ENCODE data around the gene GRIN2A.

Gene GRIN2A

DNA sequence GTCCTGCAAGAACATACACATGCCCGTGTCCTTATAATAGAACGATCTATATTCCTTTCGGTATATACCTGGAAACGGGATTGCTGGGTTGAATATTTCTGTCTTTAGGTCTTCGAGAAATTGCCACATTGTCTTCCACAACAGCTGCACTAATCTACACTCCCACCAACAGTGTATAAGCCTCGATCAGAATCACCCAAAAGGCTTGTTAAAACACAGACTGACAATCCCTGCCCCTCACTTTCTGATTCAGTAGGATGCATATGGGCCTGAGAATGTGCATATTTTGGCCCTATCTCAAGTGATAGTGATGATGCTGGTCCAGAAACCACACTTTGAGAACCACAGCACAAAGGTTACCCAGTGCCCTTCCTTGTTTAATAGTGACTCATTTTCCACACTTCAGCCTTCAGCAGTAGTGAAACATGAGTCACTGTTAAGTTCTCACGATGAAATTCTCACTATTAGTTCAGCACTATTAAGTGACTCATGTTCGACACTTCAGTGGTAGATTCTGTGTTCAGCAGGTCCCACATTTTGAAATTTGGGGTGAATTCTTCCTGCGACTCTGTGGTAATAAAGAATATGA, 215.6 kb downstream of the GRIN2A start:
- Histone ChIP-seq H3K4me3 (ENCODE audit: control insufficient read depth in 1 of 7, extremely low read depth in 1 of 7, insufficient read depth in 4 of 7, low read depth in 2 of 7, low read length in 6 of 7) (no peak overlapping the region), H3K36me3 (ENCODE audit: control insufficient read depth in 4 of 4, insufficient read depth in 4 of 4, low read length in 3 of 4) (no peaks in the 10 kb centered on the region), H3K27me3 (replicated peaks in 2 of 5; ENCODE audit: control insufficient read depth in 4 of 5, insufficient read depth in 5 of 5, low read length in 4 of 5) (no peaks in the 10 kb centered on the region), H3K9me3 (ENCODE audit: control extremely low read depth in 1 of 5, control insufficient read depth in 4 of 5, insufficient read depth in 2 of 5, low read depth in 1 of 5, low read length in 4 of 5) (no peaks in the 10 kb centered on the region), H3K27ac (ENCODE audit: insufficient read depth in 1 of 2, low read depth in 1 of 2, low read length in 2 of 2, poor library complexity in 1 of 2, severe bottlenecking in 2 of 2) (no peak overlapping the region), H3K4me1 (ENCODE audit: control extremely low read depth in 1 of 4, control insufficient read depth in 4 of 4, insufficient read depth in 4 of 4, low read length in 3 of 4) (no peaks in the 10 kb centered on the region)
- ChIA-PET CTCF (no interaction called here), POLR2A (no interaction called here)
- 95% methylated on average over 4 of the region's 9 CpGs for WGBS (ENCODE audit: insufficient coverage)
- DNase-seq, result no peak

DNA sequence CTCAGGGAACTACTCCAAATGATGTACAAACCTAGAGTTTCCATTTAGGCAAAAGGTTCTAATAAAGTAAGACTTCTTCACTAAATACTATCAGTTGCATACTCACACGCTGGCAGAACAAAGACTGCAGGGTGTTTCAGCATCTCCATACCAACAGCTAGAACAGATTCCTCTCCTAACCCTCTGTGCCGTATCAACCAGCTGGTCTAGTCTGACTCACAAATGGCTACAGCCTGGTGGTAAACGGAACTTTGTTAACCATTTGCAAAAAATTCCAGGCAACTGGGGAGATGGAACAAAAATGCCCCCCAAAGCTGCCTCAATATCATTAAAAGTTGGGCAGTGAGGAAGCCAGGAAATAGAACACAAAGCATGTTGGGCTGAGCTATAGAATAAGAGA, 217.1 kb downstream of the GRIN2A start:
- Histone ChIP-seq H3K36me3 (ENCODE audit: control insufficient read depth in 4 of 4, insufficient read depth in 4 of 4, low read length in 3 of 4) (no peaks in the 10 kb centered on the region), H3K4me1 (ENCODE audit: control extremely low read depth in 1 of 4, control insufficient read depth in 4 of 4, insufficient read depth in 4 of 4, low read length in 3 of 4) (no peaks in the 10 kb centered on the region), H3K27ac (ENCODE audit: insufficient read depth in 1 of 2, low read depth in 1 of 2, low read length in 2 of 2, poor library complexity in 1 of 2, severe bottlenecking in 2 of 2) (no peak overlapping the region), H3K4me3 (ENCODE audit: control insufficient read depth in 1 of 7, extremely low read depth in 1 of 7, insufficient read depth in 4 of 7, low read depth in 2 of 7, low read length in 6 of 7) (no peak overlapping the region), H3K27me3 (replicated peaks in 2 of 5; ENCODE audit: control insufficient read depth in 4 of 5, insufficient read depth in 5 of 5, low read length in 4 of 5) (no peaks in the 10 kb centered on the region), H3K9me3 (ENCODE audit: control extremely low read depth in 1 of 5, control insufficient read depth in 4 of 5, insufficient read depth in 2 of 5, low read depth in 1 of 5, low read length in 4 of 5) (no peaks in the 10 kb centered on the region)
- DNase-seq, result no peak
- POLR2A ChIA-PET, result no interaction called here
- CTCF ChIA-PET, result no interaction called here
- WGBS (ENCODE audit: insufficient coverage), result 94% methylated on average over 2 of the region's 3 CpGs

GRCh38 chr16:9964426-9964825, 217.8 kb downstream of the GRIN2A start:
- WGBS (ENCODE audit: insufficient coverage), result 90% methylated on average over 3 of the region's 6 CpGs
- POLR2A ChIA-PET, result no interaction called here
- no peak for DNase-seq

DNA sequence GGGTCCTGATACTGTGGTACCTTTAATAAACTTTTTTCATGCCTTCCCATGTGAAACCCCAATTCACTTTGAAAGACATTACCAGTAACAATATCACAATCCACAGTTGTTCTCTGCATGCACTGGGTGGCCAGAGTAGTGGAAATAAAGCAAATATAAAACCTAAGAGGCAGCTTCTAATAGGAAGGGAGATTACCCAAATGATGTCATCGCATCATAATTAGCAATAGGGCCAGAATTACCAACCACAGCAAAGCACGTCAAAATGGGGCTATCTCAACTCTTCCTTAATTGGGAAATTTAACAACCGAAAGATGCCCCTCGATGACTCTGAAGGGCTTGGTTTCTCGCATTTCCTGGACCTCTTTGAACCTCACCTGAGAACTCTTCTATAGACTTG, 224.8 kb downstream of the GRIN2A start:
- Histone ChIP-seq H3K27ac (ENCODE audit: insufficient read depth in 1 of 2, low read depth in 1 of 2, low read length in 2 of 2, poor library complexity in 1 of 2, severe bottlenecking in 2 of 2) (no peak overlapping the region), H3K9me3 (ENCODE audit: control extremely low read depth in 1 of 5, control insufficient read depth in 4 of 5, insufficient read depth in 2 of 5, low read depth in 1 of 5, low read length in 4 of 5) (no peaks in the 10 kb centered on the region), H3K4me3 (ENCODE audit: control insufficient read depth in 1 of 7, extremely low read depth in 1 of 7, insufficient read depth in 4 of 7, low read depth in 2 of 7, low read length in 6 of 7) (no peak overlapping the region), H3K36me3 (ENCODE audit: control insufficient read depth in 4 of 4, insufficient read depth in 4 of 4, low read length in 3 of 4) (no peaks in the 10 kb centered on the region), H3K4me1 (ENCODE audit: control extremely low read depth in 1 of 4, control insufficient read depth in 4 of 4, insufficient read depth in 4 of 4, low read length in 3 of 4) (no peaks in the 10 kb centered on the region), H3K27me3 (replicated peaks in 2 of 5; ENCODE audit: control insufficient read depth in 4 of 5, insufficient read depth in 5 of 5, low read length in 4 of 5) (no peaks in the 10 kb centered on the region)
- WGBS (ENCODE audit: insufficient coverage), result 79% methylated on average over 5 of the region's 5 CpGs
- ChIA-PET POLR2A (no interaction called here), CTCF (no interaction called here)
- DNase-seq, result no peak

More at GRCh38 chr16:9964426-9964825, 217.8 kb downstream of the GRIN2A start:
- H3K4me3 ChIP-seq (ENCODE audit: control insufficient read depth in 1 of 7, extremely low read depth in 1 of 7, insufficient read depth in 4 of 7, low read depth in 2 of 7, low read length in 6 of 7), result no peak overlapping the region
- no peaks in the 10 kb centered on the region for H3K4me1 ChIP-seq (ENCODE audit: control extremely low read depth in 1 of 4, control insufficient read depth in 4 of 4, insufficient read depth in 4 of 4, low read length in 3 of 4)
- CTCF ChIA-PET, result no interaction called here
- H3K9me3 ChIP-seq (ENCODE audit: control extremely low read depth in 1 of 5, control insufficient read depth in 4 of 5, insufficient read depth in 2 of 5, low read depth in 1 of 5, low read length in 4 of 5), result no peaks in the 10 kb centered on the region
- no peak overlapping the region for H3K27ac ChIP-seq (ENCODE audit: insufficient read depth in 1 of 2, low read depth in 1 of 2, low read length in 2 of 2, poor library complexity in 1 of 2, severe bottlenecking in 2 of 2)
- H3K36me3 ChIP-seq (ENCODE audit: control insufficient read depth in 4 of 4, insufficient read depth in 4 of 4, low read length in 3 of 4), result no peaks in the 10 kb centered on the region
- H3K27me3 ChIP-seq (replicated peaks in 2 of 5; ENCODE audit: control insufficient read depth in 4 of 5, insufficient read depth in 5 of 5, low read length in 4 of 5), result no peaks in the 10 kb centered on the region

- ChIA-PET POLR2A (no interaction called here), CTCF (no interaction called here)
- Histone ChIP-seq H3K27ac (ENCODE audit: insufficient read depth in 1 of 2, low read depth in 1 of 2, low read length in 2 of 2, poor library complexity in 1 of 2, severe bottlenecking in 2 of 2) (no peak overlapping the region), H3K36me3 (ENCODE audit: control insufficient read depth in 4 of 4, insufficient read depth in 4 of 4, low read length in 3 of 4) (no peaks in the 10 kb centered on the region), H3K9me3 (ENCODE audit: control extremely low read depth in 1 of 5, control insufficient read depth in 4 of 5, insufficient read depth in 2 of 5, low read depth in 1 of 5, low read length in 4 of 5) (no peaks in the 10 kb centered on the region), H3K4me1 (ENCODE audit: control extremely low read depth in 1 of 4, control insufficient read depth in 4 of 4, insufficient read depth in 4 of 4, low read length in 3 of 4) (no peaks in the 10 kb centered on the region), H3K4me3 (ENCODE audit: control insufficient read depth in 1 of 7, extremely low read depth in 1 of 7, insufficient read depth in 4 of 7, low read depth in 2 of 7, low read length in 6 of 7) (no peak overlapping the region), H3K27me3 (replicated peaks in 2 of 5; ENCODE audit: control insufficient read depth in 4 of 5, insufficient read depth in 5 of 5, low read length in 4 of 5) (no peaks in the 10 kb centered on the region)
- no peak for DNase-seq
These were observed 225.2 kb downstream of the GRIN2A start for GRCh38 chr16:9957002-9957401.

GRCh38 chr16:9955677-9956076, 226.6 kb downstream of the GRIN2A start:
- Histone ChIP-seq H3K27me3 (replicated peaks in 2 of 5; ENCODE audit: control insufficient read depth in 4 of 5, insufficient read depth in 5 of 5, low read length in 4 of 5) (no peaks in the 10 kb centered on the region), H3K9me3 (ENCODE audit: control extremely low read depth in 1 of 5, control insufficient read depth in 4 of 5, insufficient read depth in 2 of 5, low read depth in 1 of 5, low read length in 4 of 5) (no peaks in the 10 kb centered on the region), H3K36me3 (ENCODE audit: control insufficient read depth in 4 of 4, insufficient read depth in 4 of 4, low read length in 3 of 4) (no peaks in the 10 kb centered on the region), H3K4me1 (ENCODE audit: control extremely low read depth in 1 of 4, control insufficient read depth in 4 of 4, insufficient read depth in 4 of 4, low read length in 3 of 4) (no peaks in the 10 kb centered on the region), H3K27ac (ENCODE audit: insufficient read depth in 1 of 2, low read depth in 1 of 2, low read length in 2 of 2, poor library complexity in 1 of 2, severe bottlenecking in 2 of 2) (no peak overlapping the region), H3K4me3 (ENCODE audit: control insufficient read depth in 1 of 7, extremely low read depth in 1 of 7, insufficient read depth in 4 of 7, low read depth in 2 of 7, low read length in 6 of 7) (no peak overlapping the region)
- POLR2A ChIA-PET, result no interaction called here
- no peak for DNase-seq
- 72% methylated on average over 3 of the region's 6 CpGs for WGBS (ENCODE audit: insufficient coverage)
- CTCF ChIA-PET, result no interaction called here

DNA sequence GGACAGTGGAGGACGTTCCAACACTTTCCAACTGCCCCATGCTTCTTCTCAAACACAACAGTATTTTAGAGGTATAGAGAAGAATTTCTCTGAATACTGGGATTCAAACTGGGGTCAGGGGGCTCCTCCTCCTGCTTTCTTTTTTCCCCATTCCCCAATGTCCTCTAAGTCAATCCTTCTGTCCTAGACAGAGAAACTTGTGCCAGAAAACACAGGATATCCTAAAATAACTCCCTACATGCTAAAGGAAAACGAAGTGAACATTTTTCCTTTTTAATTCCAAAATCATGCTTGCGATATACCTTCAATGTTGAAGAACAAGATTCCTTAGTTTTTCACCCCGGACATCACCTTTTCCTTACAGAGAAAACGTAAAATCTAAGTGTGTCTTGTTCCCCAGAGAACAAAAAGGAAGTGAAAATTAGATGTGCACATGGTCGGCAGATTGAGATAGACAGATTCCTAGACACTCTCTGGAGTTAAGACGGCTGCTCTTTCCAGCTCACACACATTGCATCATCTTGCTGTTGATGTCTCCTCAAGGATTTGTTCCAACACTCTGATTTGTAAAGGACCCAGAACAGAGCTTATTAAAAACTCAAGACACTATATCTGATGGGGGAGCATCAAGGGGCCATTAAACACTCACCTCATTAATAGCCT, 228.2 kb downstream of the GRIN2A start:
- WGBS (ENCODE audit: insufficient coverage), result 76% methylated on average over 5 of the region's 7 CpGs
- H3K27ac ChIP-seq (ENCODE audit: insufficient read depth in 1 of 2, low read depth in 1 of 2, low read length in 2 of 2, poor library complexity in 1 of 2, severe bottlenecking in 2 of 2), result no peak overlapping the region
- ChIA-PET CTCF (no interaction called here), POLR2A (no interaction called here)
- H3K4me3 ChIP-seq (ENCODE audit: control insufficient read depth in 1 of 7, extremely low read depth in 1 of 7, insufficient read depth in 4 of 7, low read depth in 2 of 7, low read length in 6 of 7), result no peak overlapping the region
- no peak for DNase-seq
- no peaks in the 10 kb centered on the region for H3K9me3 ChIP-seq (ENCODE audit: control extremely low read depth in 1 of 5, control insufficient read depth in 4 of 5, insufficient read depth in 2 of 5, low read depth in 1 of 5, low read length in 4 of 5)
- H3K4me1 ChIP-seq (ENCODE audit: control extremely low read depth in 1 of 4, control insufficient read depth in 4 of 4, insufficient read depth in 4 of 4, low read length in 3 of 4), result no peaks in the 10 kb centered on the region
- no peaks in the 10 kb centered on the region for H3K27me3 ChIP-seq (replicated peaks in 2 of 5; ENCODE audit: control insufficient read depth in 4 of 5, insufficient read depth in 5 of 5, low read length in 4 of 5)
- no peaks in the 10 kb centered on the region for H3K36me3 ChIP-seq (ENCODE audit: control insufficient read depth in 4 of 4, insufficient read depth in 4 of 4, low read length in 3 of 4)

Data from common myeloid progenitor, CD34-positive (primary cell).